Neural progenitor cell (in vitro differentiated cells): ENCODE results near the gene FBXO7. TPM values are rescaled to one million over a fixed set of nuclear protein-coding genes. Genes with fewer than 3 reads are reported as not detected.

Experiments used
- DNase-seq: peaks from one replicate; pipeline ENCODE4 v3.0.0-alpha.2; 2016; ENCODE audit warnings: low spot score
- H2AFZ ChIP-seq: fragments of 200-600 bp; sonication (generic); replicated peaks from 2 replicates; pipeline ENCODE4 v1.6.1; 2016; ENCODE audit warnings: antibody characterized with exemption
- H3F3A ChIP-seq: fragments of 200-600 bp; sonication (generic); 2 replicates; pipeline ENCODE4 v1.6.1; 2016; ENCODE audit warnings: antibody characterized with exemption, low read depth
- H3K27ac ChIP-seq: fragments of 200-600 bp; sonication (generic); 2 replicates; pipeline ENCODE4 v1.5.1; 2016; ENCODE audit warnings: mild to moderate bottlenecking
- H3K27me3 ChIP-seq: fragments of 200-600 bp; sonication (generic); 2 replicates; pipeline ENCODE4 v1.6.1; 2016; ENCODE audit warnings: mild to moderate bottlenecking, moderate library complexity
- H3K36me3 ChIP-seq: fragments of 200-600 bp; sonication (generic); 2 replicates; pipeline ENCODE4 v1.5.1; 2016
- H3K4me1 ChIP-seq: fragments of 200-600 bp; sonication (generic); 2 replicates; pipeline ENCODE4 v1.6.1; 2016; ENCODE audit warnings: mixed run types
- H3K4me2 ChIP-seq: fragments of 200-600 bp; sonication (generic); 2 replicates; pipeline ENCODE4 v1.6.1; 2016
- H3K4me3 ChIP-seq: fragments of 200-600 bp; sonication (generic); 2 replicates; pipeline ENCODE4 v1.5.1; 2016
- H3K79me2 ChIP-seq: fragments of 200-600 bp; sonication (generic); 2 replicates; pipeline ENCODE4 v1.6.1; 2016; ENCODE audit warnings: low read depth
- H3K9ac ChIP-seq: fragments of 200-600 bp; sonication (generic); 2 replicates; pipeline ENCODE4 v1.6.1; 2016
- H3K9me3 ChIP-seq: fragments of 200-600 bp; sonication (generic); 2 replicates; pipeline ENCODE4 v1.5.1; 2016; ENCODE audit warnings: low read depth
- H4K20me1 ChIP-seq: fragments of 200-600 bp; sonication (generic); 2 replicates; pipeline ENCODE4 v1.6.1; 2016; ENCODE audit warnings: low read depth
- H3K27ac Mint-ChIP-seq: 3 replicates; pipeline ENCODE4 v1.8.0; 2021; ENCODE audit warnings: mixed read lengths
- H3K27me3 Mint-ChIP-seq: 2 replicates; pipeline ENCODE4 v1.8.0; 2022; ENCODE audit warnings: low read depth, mild to moderate bottlenecking, inconsistent platforms, moderate library complexity, mixed read lengths; ENCODE audit not compliant: insufficient read depth
- H3K36me3 Mint-ChIP-seq: 3 replicates; pipeline ENCODE4 v1.8.0; 2021; ENCODE audit warnings: mixed read lengths
- H3K4me1 Mint-ChIP-seq: 3 replicates; pipeline ENCODE4 v1.8.0; 2021; ENCODE audit warnings: mixed read lengths
- H3K4me3 Mint-ChIP-seq: 3 replicates; pipeline ENCODE4 v1.8.0; 2021; ENCODE audit warnings: mild to moderate bottlenecking, moderate library complexity, mixed read lengths
- H3K9me3 Mint-ChIP-seq: 3 replicates; pipeline ENCODE4 v1.8.0; 2020; ENCODE audit warnings: mixed read lengths
- CTCF ChIP-seq: fragments of 200-600 bp; sonication (generic); IDR thresholded peaks from 2 replicates; pipeline ENCODE4 v1.5.1; 2017; ENCODE audit warnings: antibody characterized with exemption, mild to moderate bottlenecking
- EZH2 ChIP-seq: fragments of 200-600 bp; sonication (generic); IDR thresholded peaks from 2 replicates; pipeline ENCODE4 v1.6.1; 2017; ENCODE audit warnings: antibody characterized with exemption, mild to moderate bottlenecking, moderate library complexity
- EZH2phosphoT487 ChIP-seq: fragments of 200-600 bp; sonication (generic); IDR thresholded peaks from 2 replicates; pipeline ENCODE4 v1.6.1; 2017; ENCODE audit warnings: antibody characterized with exemption
- total RNA-seq: library from RNA; depleted of rRNA; stranded (reverse); fragments of >200 nt; gene quantifications from 2 replicates; pipeline ENCODE4 v1.2.3, GENCODE V29; 2015; ENCODE audit warnings: low replicate concordance

The FBXO7 gene
- total RNA-seq, 1 donor from 2014 or later = 65.2 TPM

DNA sequence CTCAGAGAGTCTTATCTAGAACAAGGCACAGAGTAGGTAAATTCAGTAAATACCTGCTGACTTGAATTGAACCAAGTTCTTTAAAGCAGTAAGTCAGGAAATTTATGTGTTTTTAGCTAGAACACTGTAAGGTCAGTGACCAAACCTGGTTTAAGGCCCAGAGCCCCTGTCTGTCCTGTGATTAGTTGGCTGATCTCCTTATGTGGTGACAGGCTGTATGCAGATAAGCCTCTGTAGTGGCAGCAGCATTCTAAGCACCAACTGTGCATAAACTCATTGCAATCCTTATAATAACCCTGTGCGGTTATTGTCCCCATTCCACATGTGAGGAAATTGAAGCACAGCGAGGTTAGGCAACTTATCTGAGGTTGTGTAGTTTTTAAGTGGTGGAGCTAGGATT lies 40.5 kb downstream of the FBXO7 start:
- DNase-seq = no peak
- H3K27me3 ChIP-seq = no peaks in the 10 kb centered on the region
- H3K4me3 Mint-ChIP-seq = no peak overlapping the region
- no peak overlapping the region for H3K4me2 ChIP-seq
- no peak overlapping the region for H3K27ac Mint-ChIP-seq
- no peaks in the 10 kb centered on the region for H3K4me1 Mint-ChIP-seq
- no peak overlapping the region for H2AFZ ChIP-seq
- H3K79me2 ChIP-seq = no peaks in the 10 kb centered on the region
- no peaks in the 10 kb centered on the region for H3K36me3 Mint-ChIP-seq
- H3K9me3 Mint-ChIP-seq = no peaks in the 10 kb centered on the region
- H3K27ac ChIP-seq = no peak overlapping the region
- no peak overlapping the region for H3K4me3 ChIP-seq
- H3K9ac ChIP-seq = no peak overlapping the region
- H3K9me3 ChIP-seq = no peaks in the 10 kb centered on the region
- no peaks in the 10 kb centered on the region for H4K20me1 ChIP-seq
- H3F3A ChIP-seq = no peaks in the 10 kb centered on the region
- H3K27me3 Mint-ChIP-seq = peaks cover 8% of the 10 kb centered on the region
- no peaks in the 10 kb centered on the region for H3K4me1 ChIP-seq
- no peak for TF ChIP-seq CTCF
- no peak for TF ChIP-seq EZH2phosphoT487
- no peak for TF ChIP-seq EZH2
- no peaks in the 10 kb centered on the region for H3K36me3 ChIP-seq

DNA sequence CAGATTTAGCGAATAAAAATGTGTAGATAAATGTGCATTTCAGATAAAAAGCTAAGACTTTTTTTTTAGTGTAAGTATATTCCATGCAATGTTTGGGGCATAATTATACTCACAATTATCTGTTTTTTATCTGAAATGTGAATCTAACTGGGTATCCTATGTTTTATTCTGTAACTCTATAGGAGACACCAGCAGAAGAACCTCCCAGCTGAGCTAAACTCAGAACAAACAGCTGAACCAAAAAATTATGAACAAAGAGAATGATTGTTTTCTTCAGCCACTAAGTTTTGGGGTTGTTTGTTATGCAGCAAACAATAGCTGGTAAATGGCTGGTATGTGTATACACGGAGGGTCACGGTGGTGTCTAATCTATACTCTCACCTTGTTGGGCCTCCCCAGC lies 42.9 kb downstream of the FBXO7 start:
- Mint-ChIP-seq H3K36me3 (no peaks in the 10 kb centered on the region), H3K9me3 (no peaks in the 10 kb centered on the region), H3K4me1 (no peaks in the 10 kb centered on the region), H3K4me3 (no peak overlapping the region), H3K27me3 (peaks cover 8% of the 10 kb centered on the region), H3K27ac (no peak overlapping the region)
- H3K79me2 ChIP-seq = no peaks in the 10 kb centered on the region
- H3K36me3 ChIP-seq = no peaks in the 10 kb centered on the region
- TF ChIP-seq CTCF (no peak), EZH2 (no peak), EZH2phosphoT487 (no peak)
- no peak for DNase-seq
- H3K9ac ChIP-seq = no peak overlapping the region
- H3K4me2 ChIP-seq = no peak overlapping the region
- no peak overlapping the region for H2AFZ ChIP-seq
- no peak overlapping the region for H3K4me3 ChIP-seq
- H3K27ac ChIP-seq = no peak overlapping the region
- no peaks in the 10 kb centered on the region for H3F3A ChIP-seq
- H3K27me3 ChIP-seq = no peaks in the 10 kb centered on the region
- H4K20me1 ChIP-seq = no peaks in the 10 kb centered on the region
- H3K9me3 ChIP-seq = no peaks in the 10 kb centered on the region
- H3K4me1 ChIP-seq = no peaks in the 10 kb centered on the region

DNA sequence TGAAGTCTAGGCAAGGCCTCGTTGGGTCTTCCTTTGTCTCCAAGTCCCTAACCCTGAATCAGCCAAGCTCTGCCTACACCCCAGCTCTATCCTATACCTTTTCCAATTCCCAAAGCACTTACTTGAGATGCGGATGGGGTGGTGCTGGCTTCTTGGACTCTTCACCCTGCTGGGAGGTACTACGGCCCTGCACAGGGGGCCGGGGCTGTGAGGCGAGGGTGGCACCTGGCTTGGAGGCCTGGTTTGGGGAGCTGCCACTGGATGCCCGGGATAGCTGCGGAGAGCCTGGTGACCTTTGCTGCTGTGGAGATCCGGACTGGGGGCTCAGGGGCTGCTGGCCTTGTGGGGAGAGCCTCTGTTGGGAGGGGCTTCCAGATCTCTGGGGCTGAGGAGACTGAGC lies 43.3 kb downstream of the FBXO7 start:
- Mint-ChIP-seq H3K4me1 (no peaks in the 10 kb centered on the region), H3K4me3 (no peak overlapping the region), H3K36me3 (no peaks in the 10 kb centered on the region), H3K9me3 (no peaks in the 10 kb centered on the region), H3K27me3 (peaks cover 8% of the 10 kb centered on the region), H3K27ac (no peak overlapping the region)
- Histone ChIP-seq H3K27me3 (no peaks in the 10 kb centered on the region), H3K4me1 (no peaks in the 10 kb centered on the region), H3K79me2 (no peaks in the 10 kb centered on the region), H3K9me3 (no peaks in the 10 kb centered on the region), H3K4me3 (no peak overlapping the region), H3K4me2 (no peak overlapping the region), H3K9ac (no peak overlapping the region), H2AFZ (no peak overlapping the region), H4K20me1 (no peaks in the 10 kb centered on the region), H3F3A (no peaks in the 10 kb centered on the region), H3K36me3 (no peaks in the 10 kb centered on the region), H3K27ac (no peak overlapping the region)
- DNase-seq = no peak
- TF ChIP-seq EZH2 (no peak), CTCF (no peak), EZH2phosphoT487 (no peak)

DNA sequence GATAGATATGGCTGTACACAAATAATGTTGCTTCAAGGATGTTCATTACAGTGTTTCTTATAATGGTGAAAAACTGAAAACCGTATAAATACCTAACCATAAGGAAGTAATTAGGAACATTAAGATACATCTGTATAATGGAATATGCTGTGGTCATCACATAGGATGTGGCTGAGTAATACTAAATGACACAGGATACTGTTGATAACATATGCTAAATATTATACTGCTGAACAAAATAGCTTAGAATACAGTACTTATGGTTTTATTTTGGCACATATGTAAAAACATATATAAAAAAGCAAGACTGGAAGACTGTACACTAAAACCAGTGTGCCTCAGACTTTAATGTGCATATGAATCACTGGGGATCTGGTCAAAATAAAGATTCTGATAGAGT lies 43.8 kb downstream of the FBXO7 start:
- TF ChIP-seq EZH2phosphoT487 (no peak), EZH2 (no peak), CTCF (no peak)
- no peaks in the 10 kb centered on the region for H3K36me3 Mint-ChIP-seq
- H3K4me3 Mint-ChIP-seq = no peak overlapping the region
- Histone ChIP-seq H3K4me3 (no peak overlapping the region), H4K20me1 (no peaks in the 10 kb centered on the region), H3K4me2 (no peak overlapping the region), H2AFZ (no peak overlapping the region), H3F3A (no peaks in the 10 kb centered on the region), H3K4me1 (no peaks in the 10 kb centered on the region), H3K9ac (no peak overlapping the region), H3K79me2 (no peaks in the 10 kb centered on the region), H3K27me3 (no peaks in the 10 kb centered on the region), H3K9me3 (no peaks in the 10 kb centered on the region), H3K36me3 (no peaks in the 10 kb centered on the region), H3K27ac (no peak overlapping the region)
- H3K27ac Mint-ChIP-seq = no peak overlapping the region
- H3K9me3 Mint-ChIP-seq = no peaks in the 10 kb centered on the region
- no peak for DNase-seq
- H3K27me3 Mint-ChIP-seq = peaks cover 6% of the 10 kb centered on the region
- no peaks in the 10 kb centered on the region for H3K4me1 Mint-ChIP-seq
